Nucleus accumbens (tissue), 56 donors: ENCODE measurements around the gene DENND1A.
"Not testable (repeated sequence)": the region's sequence is repeated elsewhere in the genome, so short reads cannot be mapped to it uniquely, and the experiment has no call there.

Experiments used
- DNase-seq, 56 donors: peaks; one replicate each; lab custom pipeline; 2025; lab: John Stamatoyannopoulos, UW

The DENND1A gene

GRCh38 chr9:123947326-123947725, 17.4 kb upstream of the DENND1A start:
- no peak for DNase-seq

DNA sequence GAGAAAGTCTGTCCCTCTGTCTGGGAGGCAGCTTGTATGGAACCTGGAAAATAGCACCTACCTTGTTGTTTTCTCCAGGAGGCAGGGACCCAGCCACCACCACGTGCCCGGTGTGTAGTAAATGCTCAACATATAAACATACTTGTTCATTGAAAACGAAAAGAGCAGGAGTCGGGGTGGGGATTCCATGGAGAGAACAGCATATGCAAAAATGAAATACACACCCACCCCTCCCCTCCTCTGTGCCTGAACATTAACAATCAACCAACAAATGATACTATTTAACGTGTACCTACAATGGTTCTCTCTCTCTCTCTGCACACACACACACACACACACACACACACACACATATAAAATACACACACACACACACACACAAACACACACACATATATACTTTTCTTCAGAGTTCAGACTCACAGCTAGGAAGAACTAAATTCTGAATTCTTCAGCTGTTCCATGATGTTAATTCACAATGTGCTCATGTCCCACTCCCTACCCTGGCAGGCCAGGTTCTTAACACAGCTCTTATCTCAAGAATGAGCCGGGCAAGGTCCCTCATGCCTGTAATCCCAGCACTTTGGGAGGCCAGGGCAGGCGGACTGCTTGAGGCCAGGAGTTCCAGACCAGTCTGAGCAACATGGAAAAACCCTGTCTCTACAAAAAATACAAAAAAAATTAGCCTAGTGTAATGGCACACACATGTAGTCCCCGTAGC, 16.3 kb upstream of the DENND1A start:
- DNase-seq = no peak

DNA sequence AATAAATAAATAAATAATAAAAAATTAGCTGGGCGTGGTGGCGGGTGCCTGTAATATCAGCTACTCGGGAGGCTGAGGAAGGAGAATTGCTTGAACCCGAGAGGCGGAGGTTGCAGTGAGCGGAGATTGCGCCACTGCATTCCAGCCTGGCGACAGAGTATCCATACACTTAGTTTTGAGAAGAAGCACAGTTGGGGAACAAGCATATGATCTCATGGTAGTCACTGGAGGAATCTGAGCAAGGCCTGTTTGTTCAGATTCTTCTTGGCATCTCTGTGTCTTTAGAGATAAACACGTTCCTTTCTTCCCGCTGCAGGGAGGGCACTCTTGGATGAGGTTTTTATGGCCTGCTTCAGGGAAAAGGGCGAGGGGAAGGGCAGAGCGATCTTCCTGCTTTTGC, 15.6 kb upstream of the DENND1A start:
- no peak for DNase-seq

DNA sequence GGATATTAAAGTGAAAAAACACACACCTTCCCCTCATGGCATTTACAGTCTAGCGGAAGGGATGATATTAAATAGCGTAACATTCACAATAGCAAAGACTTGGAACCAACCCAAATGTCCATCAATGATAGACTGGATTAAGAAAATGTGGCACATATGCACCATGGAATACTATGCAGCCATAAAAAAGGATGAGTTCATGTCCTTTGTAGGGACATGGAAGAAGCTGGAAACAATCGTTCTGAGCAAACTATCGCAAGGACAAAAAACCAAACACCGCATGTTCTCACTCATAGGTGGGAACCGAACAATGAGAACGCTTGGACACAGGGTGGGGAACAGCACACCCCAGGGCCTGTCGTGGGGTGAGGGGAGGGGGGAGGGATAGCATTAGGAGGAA, 14.5 kb upstream of the DENND1A start:
- not testable (repeated sequence) for DNase-seq

DNA sequence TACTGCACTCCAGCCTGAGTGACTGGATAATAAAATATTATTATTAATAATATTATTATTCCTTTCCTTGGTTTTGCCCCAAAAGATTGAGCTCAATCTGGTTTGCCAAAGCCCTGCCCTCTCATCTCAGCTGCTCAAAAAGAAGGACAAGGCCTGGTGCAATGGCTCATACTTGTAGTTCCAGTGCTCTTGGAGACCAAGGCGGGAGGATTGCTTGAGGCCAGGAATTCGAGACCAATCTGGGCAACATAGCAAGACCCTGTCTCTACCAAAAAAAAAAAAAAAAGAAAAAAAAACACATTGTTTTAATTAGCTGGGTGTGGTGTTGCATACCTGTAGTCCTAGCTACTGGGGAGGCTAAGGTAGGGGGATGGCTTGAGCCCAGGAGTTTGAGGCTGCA, 13.7 kb upstream of the DENND1A start:
- no peak for DNase-seq

GRCh38 chr9:123942542-123942941, 12.6 kb upstream of the DENND1A start:
- no peak for DNase-seq

DNA sequence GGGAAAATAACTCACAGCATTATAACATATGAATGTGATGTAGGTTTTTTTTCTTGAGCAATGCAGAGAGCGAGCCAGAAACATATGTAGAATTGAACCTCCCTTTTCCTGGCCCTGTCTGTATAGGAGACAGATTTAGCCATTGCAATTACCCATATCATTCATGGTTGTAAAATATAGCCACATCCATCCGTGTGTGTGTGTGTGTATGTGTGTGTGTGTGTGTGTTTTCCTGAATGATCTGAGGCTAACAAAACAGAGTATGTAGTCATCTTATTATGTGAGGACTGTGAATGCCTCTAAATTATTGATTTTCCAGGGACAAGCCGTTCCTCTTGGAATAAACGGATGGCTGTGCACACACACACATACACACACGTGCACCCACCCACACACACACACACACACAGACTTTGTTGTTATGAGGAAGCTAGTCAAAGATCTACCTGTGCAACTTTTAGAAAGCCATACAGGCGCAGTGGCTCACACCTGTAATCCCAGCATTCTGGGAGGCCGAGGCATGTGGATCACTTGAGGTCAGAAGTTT, 11.7 kb upstream of the DENND1A start:
- no peak for DNase-seq

DNA sequence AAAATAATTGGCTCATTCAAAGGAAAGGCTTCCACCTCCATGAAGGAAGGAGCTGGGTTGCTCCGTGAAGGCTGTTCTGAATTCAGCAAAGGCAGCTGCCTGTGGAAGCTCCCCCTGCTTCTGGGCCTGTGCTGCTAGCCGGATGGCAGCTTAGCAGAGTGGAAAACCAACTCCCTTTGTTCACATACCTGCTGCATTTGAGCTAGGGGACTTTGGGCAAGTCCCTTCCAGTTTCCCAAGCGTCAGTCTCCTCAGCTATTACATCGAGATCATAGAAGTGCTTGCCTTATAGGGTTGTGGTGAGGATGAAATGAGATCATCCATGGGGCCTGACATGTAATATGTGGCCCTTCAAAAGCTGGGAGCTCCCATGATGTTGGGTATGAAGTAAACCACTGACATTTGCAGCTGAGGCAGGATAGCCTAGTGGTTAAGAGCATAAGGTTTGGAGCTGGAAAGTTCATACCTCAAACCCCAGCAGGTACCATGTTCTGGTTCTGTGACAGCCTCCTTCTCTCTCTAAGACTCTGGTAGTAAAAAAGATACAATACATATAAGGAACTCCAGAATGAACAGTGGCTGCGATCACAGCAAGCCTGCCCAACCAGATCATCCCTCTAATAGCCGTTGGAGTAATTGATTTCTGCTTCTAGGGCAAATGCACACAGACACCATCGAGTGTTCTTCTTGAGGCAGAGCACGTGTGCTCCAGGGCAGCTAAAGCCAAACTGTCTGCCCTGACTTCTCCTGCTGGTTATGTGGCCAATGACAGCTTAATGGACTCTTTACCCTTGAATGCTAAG, 11.0 kb upstream of the DENND1A start:
- no peak for DNase-seq

GRCh38 chr9:123938401-123938800, 8.5 kb upstream of the DENND1A start:
- DNase-seq = no peak

GRCh38 chr9:123936575-123936974, 6.6 kb upstream of the DENND1A start:
- DNase-seq = not testable (repeated sequence)

DNA sequence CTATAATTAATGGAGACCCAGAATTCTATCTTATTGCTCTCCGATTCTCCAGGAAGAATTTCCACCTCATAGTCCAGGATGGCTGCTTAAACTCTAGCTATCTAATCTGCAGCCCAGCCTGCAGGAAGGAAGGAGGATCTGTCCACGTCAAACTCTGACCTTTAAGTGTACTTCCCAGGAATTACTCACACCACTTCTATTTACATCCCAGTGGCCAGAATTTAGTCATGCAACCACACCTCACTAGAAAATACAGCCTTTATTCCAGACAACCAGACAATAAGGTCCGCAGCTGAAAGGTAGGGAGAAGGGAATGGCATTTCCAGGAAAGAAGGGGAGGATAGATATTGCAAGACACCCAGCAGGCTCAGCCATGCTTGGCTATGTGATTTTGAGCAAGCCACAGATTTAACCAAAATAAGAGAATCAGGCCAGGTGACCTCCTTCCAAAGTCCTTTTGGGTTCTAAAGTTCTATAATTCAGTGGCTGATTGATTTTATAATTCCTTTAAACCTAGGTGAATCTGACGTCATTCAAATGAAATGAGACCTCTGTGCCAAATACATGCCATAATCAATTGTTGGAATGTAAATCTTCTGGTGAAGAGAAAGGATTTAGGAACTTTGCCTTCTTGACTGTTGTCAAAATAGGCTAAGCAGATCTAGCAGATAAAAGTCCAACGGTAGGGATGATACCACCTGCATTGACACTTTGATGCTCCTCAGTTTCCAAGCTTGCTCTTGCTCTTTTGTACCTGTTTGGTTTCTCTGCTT, 3.7 kb upstream of the DENND1A start:
- DNase-seq = no peak

- peak in 22 of 56 donors; percentile 7 to 65 (median 48) for DNase-seq
Measured at GRCh38 chr9:123929177-123929869, 603 bp downstream of the DENND1A start.

GRCh38 chr9:123928533-123929176, 1.3 kb downstream of the DENND1A start:
- DNase-seq = peak in 1 of 56 donors; percentile 2

DNA sequence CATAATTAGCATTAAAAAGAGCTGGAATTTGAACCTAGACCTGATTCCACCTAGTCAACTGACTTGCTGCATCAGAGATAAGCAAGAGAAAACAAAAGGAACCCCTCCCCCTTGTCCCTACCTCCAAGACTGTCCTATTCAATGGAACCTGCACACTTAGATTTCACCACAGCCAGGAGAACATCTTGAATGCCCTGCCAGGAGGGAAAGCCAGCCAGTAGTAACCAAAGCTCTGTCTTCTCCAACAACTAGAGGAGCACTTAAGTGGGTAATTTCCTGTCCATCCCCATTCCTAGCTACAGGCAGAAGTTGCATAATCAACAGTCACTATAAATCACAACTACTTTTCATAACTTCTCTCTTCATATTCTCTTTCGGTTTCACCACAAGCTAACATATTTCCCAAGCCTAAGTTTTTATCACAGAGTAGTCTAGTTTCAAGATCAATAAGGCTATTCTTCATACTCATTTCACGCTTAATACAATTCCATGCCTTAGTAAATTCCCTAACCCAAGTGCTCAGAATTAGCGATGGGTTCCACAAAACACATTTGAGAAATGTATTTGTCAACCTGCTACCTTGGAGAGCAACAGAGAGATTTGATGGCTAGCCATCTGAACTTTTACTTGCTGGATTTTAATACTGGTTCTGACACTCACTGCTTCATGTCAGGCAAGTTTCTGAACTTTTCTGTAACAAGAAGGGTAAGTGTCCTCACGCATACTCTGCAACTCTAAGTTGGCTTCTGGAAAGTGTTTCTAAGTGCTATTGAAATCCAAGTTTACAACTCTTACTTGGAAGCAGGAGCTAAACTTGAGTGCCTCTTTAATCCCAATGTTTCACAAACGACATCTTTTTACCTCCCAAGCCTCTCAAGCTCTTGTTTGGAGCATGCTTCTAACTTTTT, 2.0 kb downstream of the DENND1A start:
- DNase-seq = no peak

- DNase-seq = no peak
Measured at GRCh38 chr9:123926941-123927340, 3.0 kb downstream of the DENND1A start.

DNA sequence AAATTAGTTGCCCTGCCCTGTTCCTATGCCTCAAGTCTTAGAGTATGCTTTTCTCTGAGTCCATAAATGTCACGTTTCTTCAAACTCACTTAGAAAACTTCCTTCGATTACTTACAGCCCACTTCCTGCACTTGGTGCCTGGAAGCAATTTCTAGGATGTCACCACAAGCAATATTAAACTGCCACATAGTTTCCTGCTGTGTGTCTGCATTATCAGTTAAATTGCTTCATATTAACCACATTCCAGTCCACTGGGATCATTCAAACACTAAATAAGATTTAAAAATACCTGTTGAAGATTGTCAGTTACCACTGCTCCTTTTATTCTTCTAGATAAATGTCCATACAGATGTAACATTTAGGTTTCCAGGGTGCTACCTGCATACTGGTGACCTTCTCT, 4.1 kb downstream of the DENND1A start:
- DNase-seq = no peak

DNA sequence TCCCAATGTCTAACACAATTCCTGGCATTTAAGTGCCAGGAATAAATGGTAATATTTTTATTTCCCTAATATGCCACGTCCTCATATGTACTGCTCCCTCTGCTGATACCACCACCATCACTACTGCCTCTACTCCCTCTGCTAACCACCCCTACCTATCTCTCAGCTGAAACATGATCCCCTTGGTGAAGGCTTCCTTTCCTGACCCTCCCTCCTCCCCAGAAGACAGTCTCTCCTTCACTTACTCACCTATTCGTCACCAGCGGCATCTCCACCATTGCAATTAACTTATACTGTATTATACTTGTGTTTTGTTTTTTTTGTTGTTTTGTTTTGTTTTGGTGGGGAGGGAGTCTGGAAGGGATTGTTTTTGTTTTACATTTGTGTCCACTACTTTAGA, 4.8 kb downstream of the DENND1A start:
- DNase-seq = no peak

DNA sequence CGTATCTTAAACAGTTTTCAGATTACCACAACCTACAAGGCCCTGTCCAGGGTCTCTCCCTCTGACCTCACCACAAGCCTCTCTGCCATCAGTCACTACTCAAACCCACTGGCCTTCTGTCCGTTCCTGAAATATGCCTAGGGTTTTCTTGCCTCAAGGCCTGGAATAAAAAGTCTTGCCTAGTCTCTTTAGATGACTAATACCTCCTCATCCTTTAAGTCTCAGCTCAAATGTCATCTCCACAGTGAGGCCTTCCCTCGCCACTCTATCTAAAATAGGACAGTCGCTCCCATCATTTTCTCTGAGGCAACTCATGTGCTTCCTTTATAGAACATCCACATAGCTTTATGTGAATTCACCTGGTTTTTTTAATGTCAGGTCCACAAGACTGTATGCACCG, 5.2 kb downstream of the DENND1A start:
- no peak for DNase-seq

DNA sequence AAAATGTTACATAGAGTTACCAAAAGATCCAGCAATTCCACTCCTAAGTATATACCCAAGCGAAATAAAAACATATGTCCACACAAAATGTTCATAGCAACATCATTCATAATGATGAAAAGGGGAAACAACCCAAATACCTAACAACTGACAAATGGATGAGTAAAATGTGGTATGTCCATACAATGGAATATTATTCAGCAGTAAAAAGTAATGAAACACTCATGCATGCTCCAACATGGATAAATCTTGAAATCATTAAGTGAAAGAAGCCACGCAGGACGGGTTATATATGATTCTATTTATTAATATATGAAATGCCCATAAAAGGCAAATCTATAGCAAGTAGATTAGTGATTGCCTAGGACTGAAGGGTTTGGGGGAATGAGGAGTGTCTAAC, 6.0 kb downstream of the DENND1A start:
- no peak for DNase-seq
